ENCODE results near the gene SKIL.

- no peak for TF ChIP-seq CTCF (conservative IDR thresholded peaks at IDR 0.05)
- no peak for TF ChIP-seq ZFX (IDR thresholded peaks at IDR 0.05)
Measured at GRCh38 chr3:170425491-170426239, 68.2 kb downstream of the SKIL start.

Data from C4-2B (cell line).